AG04449 (cell line): ENCODE data around the gene GALNT1.

ENCODE experiments used
- CTCF ChIA-PET: fragments of 350-600 bp; formaldehyde crosslinking; extraction: SDS; loops from one replicate; lab custom pipeline; 2021; ENCODE audit warnings: antibody characterized with exemption; lab: Yijun Ruan, JAX
- POLR2A ChIA-PET: fragments of 400-600, 350-600 bp; formaldehyde crosslinking; extraction: SDS; loops from one replicate; lab custom pipeline; 2020; ENCODE audit warnings: antibody characterized with exemption, inconsistent platforms; lab: Yijun Ruan, JAX
- DNase-seq: peaks from one replicate; pipeline ENCODE4 v3.0.0-alpha.2; 2010; ENCODE audit warnings: low read depth, low spot score
- H3K4me3 ChIP-seq: 2 replicates; pipeline ENCODE4 v1.5.1; 2011; ENCODE audit warnings: low read depth, mild to moderate bottlenecking, control low read depth, low read length
- CTCF ChIP-seq: IDR thresholded peaks from one replicate; pipeline ENCODE4 v1.5.1; 2011; ENCODE audit warnings: mild to moderate bottlenecking, moderate library complexity, low read length, control low read depth, inconsistent platforms; ENCODE audit not compliant: insufficient read depth; ENCODE audit errors: missing control alignments

Gene GALNT1

DNA sequence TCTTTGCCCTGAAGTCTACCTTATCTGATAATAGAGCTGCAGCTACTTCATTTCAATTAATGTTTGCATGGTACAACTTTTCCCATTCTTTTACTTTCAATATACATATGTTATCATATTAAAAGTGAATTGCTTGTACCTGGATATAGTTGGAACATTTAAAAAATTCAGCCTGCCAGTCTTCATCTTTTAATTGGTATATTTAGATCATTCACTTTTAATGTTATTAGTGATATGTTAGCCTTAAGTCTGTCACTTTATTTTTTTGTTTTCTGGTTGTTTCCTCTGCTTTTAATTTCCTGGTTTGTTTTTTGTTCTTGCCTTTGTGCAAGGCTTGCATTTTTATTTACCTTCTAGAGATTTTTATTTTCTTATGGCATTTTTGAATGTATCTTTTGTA is 158.2 kb downstream of the GALNT1 start:
- POLR2A ChIA-PET, result no interaction called here
- DNase-seq, result no peak
- no peak for TF ChIP-seq CTCF
- H3K4me3 ChIP-seq, result no peak overlapping the region
- CTCF ChIA-PET, result interaction anchor here (3.3 kb wide), 1 partner anchor 16 kb away, joined by 16 read pairs; no protein-coding TSS in a partner anchor

- H3K4me3 ChIP-seq, result no peak overlapping the region
- ChIA-PET POLR2A (no interaction called here), CTCF (interaction anchor here (1.1 to 3.3 kb wide), 2 partner anchors 15 to 210 kb away, joined by 3 to 16 read pairs; no protein-coding TSS in a partner anchor)
- no peak for DNase-seq
- TF ChIP-seq CTCF, result no peak
These were observed 159.1 kb downstream of the GALNT1 start for GRCh38 chr18:35740656-35741055.

- ChIA-PET CTCF (interaction anchor here (5.0 kb wide), 1 partner anchor 12 kb away, joined by 23 read pairs; no protein-coding TSS in a partner anchor), POLR2A (no interaction called here)
- no peak for DNase-seq
- H3K4me3 ChIP-seq, result no peak overlapping the region
- TF ChIP-seq CTCF, result no peak
These were observed 162.4 kb downstream of the GALNT1 start for GRCh38 chr18:35743916-35744315.

DNA sequence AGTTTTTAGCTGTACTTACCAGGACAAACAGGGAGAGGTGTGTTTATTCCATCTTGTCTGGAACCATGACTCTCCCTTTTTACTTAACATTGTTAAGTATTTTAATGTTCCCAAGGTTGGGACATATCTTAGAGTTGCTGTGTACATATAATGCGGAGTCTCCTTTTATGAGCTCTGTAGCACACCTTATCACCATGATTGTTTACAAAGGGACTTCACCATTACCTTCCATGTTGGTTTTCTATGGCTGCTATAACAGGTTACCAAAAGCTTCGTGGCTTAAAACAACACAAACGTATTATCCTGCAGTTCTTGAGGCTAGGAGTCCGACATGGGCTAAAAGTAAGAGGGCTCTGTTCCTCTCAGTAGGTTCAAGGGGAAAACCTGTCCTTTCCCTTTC is 164.3 kb downstream of the GALNT1 start:
- CTCF ChIA-PET, result interaction anchor here (1.0 to 5.0 kb wide), 5 partner anchors 10 to 539 kb away, joined by 3 to 23 read pairs (median 5); no protein-coding TSS in a partner anchor
- DNase-seq, result no peak
- TF ChIP-seq CTCF, result no peak
- H3K4me3 ChIP-seq, result no peak overlapping the region
- POLR2A ChIA-PET, result no interaction called here

- ChIA-PET CTCF (interaction anchor here (1.2 to 5.0 kb wide), 4 partner anchors 9 to 538 kb away, joined by 4 to 23 read pairs (median 6); no protein-coding TSS in a partner anchor), POLR2A (no interaction called here)
These were observed 165.3 kb downstream of the GALNT1 start for GRCh38 chr18:35746826-35747339.

More at GRCh38 chr18:35746826-35747339, 165.3 kb downstream of the GALNT1 start:
- no peak overlapping the region for H3K4me3 ChIP-seq
- no peak for DNase-seq
- TF ChIP-seq CTCF, result no peak
